ENCODE data around the gene AP3B1. TPM values are rescaled to one million over a fixed set of nuclear protein-coding genes. Genes with fewer than 3 reads are reported as not detected.

The AP3B1 gene
- total RNA-seq, 2 experiments from 2014 or later = 32.5 to 39.5 TPM

GRCh38 chr5:78269088-78269703 is 25.3 kb downstream of the AP3B1 start:
- BruUV-seq (replicated peaks) = no TSS peak
- peaks cover 16% of the 10 kb centered on the region; the same call in 1 of the 2 replicates for H3K79me2 ChIP-seq (ENCODE audit: insufficient read depth, low read depth, low read length)
- peaks cover 19% of the 10 kb centered on the region for H4K20me1 ChIP-seq (ENCODE audit: insufficient read depth, low read length)
- no peak overlapping the region for H3K4me2 ChIP-seq (ENCODE audit: low read length)
- peaks cover 10% of the 10 kb centered on the region for H3K4me1 ChIP-seq (ENCODE audit: insufficient read depth, low read length, poor library complexity, severe bottlenecking)
- ChIA-PET POLR2A (interaction anchor here (1.8 kb wide), 1 partner anchor 13 kb away, joined by 4 read pairs; no protein-coding TSS in a partner anchor), CTCF (ENCODE audit: unreplicated experiment) (interaction anchor here (0.5 kb wide), 1 partner anchor 119 kb away, joined by 3 read pairs; no protein-coding TSS in a partner anchor)
- no peaks in the 10 kb centered on the region for H3K9me3 ChIP-seq (ENCODE audit: low read length)
- DNase-seq (ENCODE audit: low spot score) = peak; percentile 32
- H3K4me3 ChIP-seq (ENCODE audit: low read depth, low read length, poor library complexity, severe bottlenecking) = no peak overlapping the region
- H3K27ac ChIP-seq (ENCODE audit: low read depth, low read length, poor library complexity, severe bottlenecking) = no peak overlapping the region
- peaks cover 24% of the 10 kb centered on the region for H3K36me3 ChIP-seq (ENCODE audit: insufficient read depth, low read length)
- intact Hi-C loops (cut with micrococcal nuclease; ENCODE audit: unreplicated experiment) = loop anchor here (2.0 kb wide), 1 partner anchor 46 kb away; no protein-coding TSS in a partner anchor
- no peaks in the 10 kb centered on the region for H3K9me2 ChIP-seq (ENCODE audit: insufficient read depth, low read length)
- H2AFZ ChIP-seq (ENCODE audit: low read length) = no peak overlapping the region
- TF ChIP-seq EZH2phosphoT487 (IDR thresholded peaks at IDR 0.05; ENCODE audit: borderline replicate concordance, low read depth, low read length) = no peak
- TF ChIP-seq, protein P1, sequence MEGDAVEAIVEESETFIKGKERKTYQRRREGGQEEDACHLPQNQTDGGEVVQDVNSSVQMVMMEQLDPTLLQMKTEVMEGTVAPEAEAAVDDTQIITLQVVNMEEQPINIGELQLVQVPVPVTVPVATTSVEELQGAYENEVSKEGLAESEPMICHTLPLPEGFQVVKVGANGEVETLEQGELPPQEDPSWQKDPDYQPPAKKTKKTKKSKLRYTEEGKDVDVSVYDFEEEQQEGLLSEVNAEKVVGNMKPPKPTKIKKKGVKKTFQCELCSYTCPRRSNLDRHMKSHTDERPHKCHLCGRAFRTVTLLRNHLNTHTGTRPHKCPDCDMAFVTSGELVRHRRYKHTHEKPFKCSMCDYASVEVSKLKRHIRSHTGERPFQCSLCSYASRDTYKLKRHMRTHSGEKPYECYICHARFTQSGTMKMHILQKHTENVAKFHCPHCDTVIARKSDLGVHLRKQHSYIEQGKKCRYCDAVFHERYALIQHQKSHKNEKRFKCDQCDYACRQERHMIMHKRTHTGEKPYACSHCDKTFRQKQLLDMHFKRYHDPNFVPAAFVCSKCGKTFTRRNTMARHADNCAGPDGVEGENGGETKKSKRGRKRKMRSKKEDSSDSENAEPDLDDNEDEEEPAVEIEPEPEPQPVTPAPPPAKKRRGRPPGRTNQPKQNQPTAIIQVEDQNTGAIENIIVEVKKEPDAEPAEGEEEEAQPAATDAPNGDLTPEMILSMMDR (conservative IDR thresholded peaks at IDR 0.05; ENCODE audit: low read length) = peak; percentile 86

DNA sequence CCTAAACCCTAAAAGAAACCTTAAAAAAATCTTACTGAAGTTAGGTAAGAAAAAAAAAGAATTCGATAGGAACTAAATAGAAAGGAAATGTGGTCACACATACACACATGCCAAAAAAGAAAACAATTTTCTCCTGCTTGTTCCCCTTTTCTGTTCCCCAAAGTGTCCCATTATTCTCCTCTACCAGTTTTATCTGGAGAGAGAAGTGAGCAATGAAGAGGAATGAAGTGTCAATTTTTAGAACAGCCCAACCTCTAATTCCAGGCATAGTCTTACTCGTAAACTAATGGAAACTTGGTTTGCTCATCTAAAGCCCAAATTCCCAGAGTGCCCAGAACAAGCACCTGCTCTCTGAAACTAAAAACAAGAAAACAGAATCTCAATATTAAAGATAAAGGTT is 26.1 kb downstream of the AP3B1 start:
- POLR2A ChIA-PET = interaction anchor here (1.8 kb wide), 1 partner anchor 14 kb away, joined by 4 read pairs; no protein-coding TSS in a partner anchor
- peaks cover 10% of the 10 kb centered on the region for H3K4me1 ChIP-seq (ENCODE audit: insufficient read depth, low read length, poor library complexity, severe bottlenecking)
- TF ChIP-seq, protein P1 (conservative IDR thresholded peaks at IDR 0.05; ENCODE audit: low read length) = no peak
- TF ChIP-seq EZH2phosphoT487 (IDR thresholded peaks at IDR 0.05; ENCODE audit: borderline replicate concordance, low read depth, low read length) = no peak
- H3K36me3 ChIP-seq (ENCODE audit: insufficient read depth, low read length) = peaks cover 33% of the 10 kb centered on the region
- no peak overlapping the region for H3K27ac ChIP-seq (ENCODE audit: low read depth, low read length, poor library complexity, severe bottlenecking)
- H4K20me1 ChIP-seq (ENCODE audit: insufficient read depth, low read length) = peaks cover 19% of the 10 kb centered on the region
- peak overlapping the region; percentile 46; the same call in 1 of the 2 replicates for H3K4me2 ChIP-seq (ENCODE audit: low read length)
- intact Hi-C loops (cut with micrococcal nuclease; ENCODE audit: unreplicated experiment) = loop anchor here (2.0 kb wide), 1 partner anchor 46 kb away; no protein-coding TSS in a partner anchor
- no peak overlapping the region for H3K4me3 ChIP-seq (ENCODE audit: low read depth, low read length, poor library complexity, severe bottlenecking)
- BruUV-seq (replicated peaks) = no TSS peak
- no peaks in the 10 kb centered on the region for H3K9me2 ChIP-seq (ENCODE audit: insufficient read depth, low read length)
- no peak for DNase-seq (ENCODE audit: low spot score)
- no peak overlapping the region for H2AFZ ChIP-seq (ENCODE audit: low read length)
- H3K9me3 ChIP-seq (ENCODE audit: low read length) = no peaks in the 10 kb centered on the region
- CTCF ChIA-PET (ENCODE audit: unreplicated experiment) = interaction anchor here (0.5 kb wide), 1 partner anchor 118 kb away, joined by 3 read pairs; no protein-coding TSS in a partner anchor
- peaks cover 16% of the 10 kb centered on the region; the same call in 1 of the 2 replicates for H3K79me2 ChIP-seq (ENCODE audit: insufficient read depth, low read depth, low read length)

GRCh38 chr5:78265163-78265562 is 29.3 kb downstream of the AP3B1 start:
- Histone ChIP-seq H3K79me2 (ENCODE audit: insufficient read depth, low read depth, low read length) (peaks cover 16% of the 10 kb centered on the region; the same call in 1 of the 2 replicates), H3K27ac (ENCODE audit: low read depth, low read length, poor library complexity, severe bottlenecking) (no peak overlapping the region), H3K9me3 (ENCODE audit: low read length) (no peaks in the 10 kb centered on the region), H3K4me2 (ENCODE audit: low read length) (no peak overlapping the region), H3K36me3 (ENCODE audit: insufficient read depth, low read length) (peaks cover 34% of the 10 kb centered on the region), H4K20me1 (ENCODE audit: insufficient read depth, low read length) (peaks cover 19% of the 10 kb centered on the region), H3K4me1 (ENCODE audit: insufficient read depth, low read length, poor library complexity, severe bottlenecking) (peaks cover 10% of the 10 kb centered on the region), H3K4me3 (ENCODE audit: low read depth, low read length, poor library complexity, severe bottlenecking) (no peak overlapping the region), H2AFZ (ENCODE audit: low read length) (no peak overlapping the region), H3K9me2 (ENCODE audit: insufficient read depth, low read length) (no peaks in the 10 kb centered on the region)
- ChIA-PET POLR2A (interaction anchor here (0.6 to 1.2 kb wide), 4 partner anchors 11 to 1477 kb away, joined by 3 to 5 read pairs (median 3); no protein-coding TSS in a partner anchor), CTCF (ENCODE audit: unreplicated experiment) (no interaction called here)
- TF ChIP-seq, protein P1 (conservative IDR thresholded peaks at IDR 0.05; ENCODE audit: low read length) = no peak
- TF ChIP-seq EZH2phosphoT487 (IDR thresholded peaks at IDR 0.05; ENCODE audit: borderline replicate concordance, low read depth, low read length) = no peak
- intact Hi-C loops (cut with micrococcal nuclease; ENCODE audit: unreplicated experiment) = no loop called here
- DNase-seq (ENCODE audit: low spot score) = no peak
- BruUV-seq (replicated peaks) = TSS peak; percentile 11

Measured in OCI-LY7 (cell line).